Fibroblast of mammary gland (primary cell): ENCODE results near the gene NEUROG2.
A peak's percentile ranks its signal among the peaks of the same experiment; 100 is the strongest.
"Not testable (repeated sequence)": the region's sequence is repeated elsewhere in the genome, so short reads cannot be mapped to it uniquely, and the experiment has no call there.

Source experiments
- DNase-seq: peaks from one replicate; pipeline ENCODE4 v3.0.0-alpha.2; 2010; ENCODE audit warnings: low read depth
- H3K4me3 ChIP-seq: 2 replicates; pipeline ENCODE4 v1.5.1; 2011; ENCODE audit warnings: low read depth, mild to moderate bottlenecking, low read length, moderate library complexity; ENCODE audit not compliant: control insufficient read depth
- TF ChIP-seq, protein P1 (sequence below): conservative IDR thresholded peaks from 2 replicates; pipeline ENCODE4 v1.5.1; 2011; ENCODE audit warnings: low read depth, low read length, inconsistent platforms; ENCODE audit not compliant: control insufficient read depth, insufficient read depth

Gene NEUROG2

DNA sequence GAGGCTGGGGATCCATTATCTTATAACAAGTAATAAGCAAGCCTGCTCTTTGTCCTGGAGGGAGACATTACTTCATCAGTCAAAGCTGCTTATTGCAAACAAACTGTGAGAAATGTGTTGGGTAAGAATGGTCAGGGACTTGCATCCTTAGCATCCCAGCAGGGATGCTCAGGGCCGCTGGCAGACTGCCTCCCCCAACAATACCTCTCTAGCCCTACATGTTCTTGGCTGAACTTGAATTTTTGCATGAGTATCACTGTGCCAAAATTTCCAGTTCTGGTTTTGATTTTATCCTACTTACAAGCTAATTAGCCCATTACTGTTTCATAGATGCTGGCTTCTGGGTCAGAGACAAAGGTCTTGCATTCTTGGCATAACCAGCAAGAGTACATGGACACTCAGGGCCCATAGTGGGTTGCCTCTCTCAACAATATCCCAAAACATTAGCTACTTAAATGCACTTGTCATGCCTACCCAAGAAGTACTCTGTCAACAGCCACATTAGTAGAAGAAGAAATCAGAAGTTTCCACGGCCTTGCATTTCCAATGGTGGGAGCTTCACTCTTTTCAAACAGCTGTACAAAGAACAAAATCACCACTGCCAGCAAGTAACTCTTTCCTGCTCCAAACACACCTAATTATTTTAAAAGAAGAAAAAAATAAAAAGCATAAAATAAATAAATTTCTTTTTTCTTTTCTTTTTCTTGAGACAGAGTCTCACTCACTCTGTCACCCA is 41.9 kb upstream of the NEUROG2 start:
- TF ChIP-seq, protein P1, sequence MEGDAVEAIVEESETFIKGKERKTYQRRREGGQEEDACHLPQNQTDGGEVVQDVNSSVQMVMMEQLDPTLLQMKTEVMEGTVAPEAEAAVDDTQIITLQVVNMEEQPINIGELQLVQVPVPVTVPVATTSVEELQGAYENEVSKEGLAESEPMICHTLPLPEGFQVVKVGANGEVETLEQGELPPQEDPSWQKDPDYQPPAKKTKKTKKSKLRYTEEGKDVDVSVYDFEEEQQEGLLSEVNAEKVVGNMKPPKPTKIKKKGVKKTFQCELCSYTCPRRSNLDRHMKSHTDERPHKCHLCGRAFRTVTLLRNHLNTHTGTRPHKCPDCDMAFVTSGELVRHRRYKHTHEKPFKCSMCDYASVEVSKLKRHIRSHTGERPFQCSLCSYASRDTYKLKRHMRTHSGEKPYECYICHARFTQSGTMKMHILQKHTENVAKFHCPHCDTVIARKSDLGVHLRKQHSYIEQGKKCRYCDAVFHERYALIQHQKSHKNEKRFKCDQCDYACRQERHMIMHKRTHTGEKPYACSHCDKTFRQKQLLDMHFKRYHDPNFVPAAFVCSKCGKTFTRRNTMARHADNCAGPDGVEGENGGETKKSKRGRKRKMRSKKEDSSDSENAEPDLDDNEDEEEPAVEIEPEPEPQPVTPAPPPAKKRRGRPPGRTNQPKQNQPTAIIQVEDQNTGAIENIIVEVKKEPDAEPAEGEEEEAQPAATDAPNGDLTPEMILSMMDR, result no peak
- no peak overlapping the region for H3K4me3 ChIP-seq
- DNase-seq, result no peak

DNA sequence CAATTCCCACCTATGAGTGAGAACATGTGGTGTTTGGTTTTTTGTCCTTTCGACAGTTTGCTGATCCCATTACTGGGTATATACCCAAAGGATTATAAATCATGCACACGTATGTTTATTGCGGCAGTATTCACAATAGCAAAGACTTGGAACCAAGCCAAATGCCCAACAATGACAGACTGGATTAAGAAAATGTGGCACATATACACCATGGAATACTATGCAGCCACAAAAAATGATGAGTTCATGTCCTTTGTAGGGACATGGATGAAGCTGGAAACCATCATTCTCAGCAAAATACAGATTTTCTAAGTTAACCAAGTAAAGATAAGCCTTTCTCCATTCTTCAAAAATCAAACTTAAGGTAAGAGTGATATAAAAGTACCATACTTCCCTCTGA is 38.3 kb upstream of the NEUROG2 start:
- H3K4me3 ChIP-seq, DNase-seq: not testable (repeated sequence)

DNA sequence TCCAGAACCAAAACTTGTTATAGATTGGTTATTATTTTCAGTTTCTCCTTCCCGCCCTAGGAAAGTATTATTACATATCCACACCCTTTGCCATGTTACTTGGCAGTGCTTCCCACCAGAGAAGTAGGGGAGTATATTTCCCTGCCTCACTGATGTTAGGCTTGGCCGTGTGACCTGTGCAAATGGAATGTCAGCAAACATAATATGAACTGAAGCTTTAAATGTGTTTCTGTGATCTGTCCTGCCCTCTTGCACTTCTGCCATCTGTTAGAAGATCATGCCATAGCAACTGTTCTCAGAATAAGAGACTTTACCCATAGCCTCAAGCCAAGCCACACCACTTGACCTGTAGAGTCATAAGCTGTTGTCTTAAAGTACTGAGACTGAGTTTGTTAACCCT is 36.7 kb upstream of the NEUROG2 start:
- no peak overlapping the region for H3K4me3 ChIP-seq
- peak; percentile 77 for DNase-seq
- TF ChIP-seq, protein P1, result no peak

DNA sequence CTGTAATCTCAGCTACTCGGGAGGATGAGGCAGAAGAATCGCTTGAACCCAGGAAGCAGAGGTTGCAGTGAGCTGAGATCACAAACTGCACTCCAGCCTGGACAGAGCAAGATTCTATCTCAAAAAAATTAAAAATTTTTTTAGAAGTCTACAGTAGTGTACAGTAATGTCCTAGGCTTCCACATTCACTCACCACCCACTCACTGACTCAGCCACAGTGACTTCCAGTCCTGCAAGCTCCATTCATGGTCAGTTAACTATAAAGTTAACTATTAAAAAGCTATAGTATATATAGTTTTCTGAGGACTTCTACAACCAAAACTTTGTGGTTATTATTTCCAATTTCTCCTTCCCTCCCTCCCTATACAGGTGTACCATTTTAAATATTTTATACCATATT is 34.7 kb upstream of the NEUROG2 start:
- TF ChIP-seq, protein P1, result no peak
- H3K4me3 ChIP-seq, result no peak overlapping the region
- DNase-seq, result peak; percentile 75

DNA sequence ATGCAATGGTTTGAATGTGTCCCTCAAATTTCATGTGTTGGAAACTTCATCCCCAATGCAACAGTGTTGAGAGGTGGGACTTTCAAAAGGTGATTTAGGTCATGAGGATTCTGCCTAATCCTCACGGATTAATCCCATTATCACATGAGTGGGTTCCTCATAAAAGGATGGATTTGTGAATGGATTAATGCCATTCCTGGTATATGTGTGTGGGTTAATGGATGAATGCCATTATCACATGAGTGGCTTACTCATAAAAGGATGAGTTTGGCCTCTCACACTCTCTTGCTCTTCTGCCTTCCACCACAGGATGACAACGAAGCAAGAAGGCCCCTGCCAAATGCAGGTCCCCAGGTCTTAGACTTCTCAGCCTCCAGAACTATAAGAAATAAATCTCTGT is 30.5 kb upstream of the NEUROG2 start:
- peak; percentile 42 for DNase-seq
- TF ChIP-seq, protein P1, result no peak
- no peak overlapping the region for H3K4me3 ChIP-seq

DNA sequence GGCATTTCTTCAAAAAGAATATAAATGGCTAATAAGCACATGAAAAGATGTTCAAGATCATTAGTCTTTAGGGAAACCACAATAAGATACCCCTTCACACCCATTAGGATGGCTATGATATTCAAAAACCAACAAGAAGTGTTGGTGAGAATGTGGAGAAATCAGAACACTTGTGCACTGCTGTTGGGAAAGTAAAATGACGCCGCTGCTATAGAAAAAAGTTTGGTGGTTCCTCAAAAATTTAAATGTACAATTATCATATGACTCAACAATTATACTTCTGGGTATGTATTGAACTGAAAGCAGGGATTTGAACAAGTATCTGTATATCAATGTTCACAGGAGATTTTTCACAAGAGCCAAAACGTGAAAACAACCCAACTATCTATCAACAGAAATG is 29.4 kb upstream of the NEUROG2 start:
- TF ChIP-seq, protein P1, result no peak
- no peak for DNase-seq
- H3K4me3 ChIP-seq, result no peak overlapping the region

DNA sequence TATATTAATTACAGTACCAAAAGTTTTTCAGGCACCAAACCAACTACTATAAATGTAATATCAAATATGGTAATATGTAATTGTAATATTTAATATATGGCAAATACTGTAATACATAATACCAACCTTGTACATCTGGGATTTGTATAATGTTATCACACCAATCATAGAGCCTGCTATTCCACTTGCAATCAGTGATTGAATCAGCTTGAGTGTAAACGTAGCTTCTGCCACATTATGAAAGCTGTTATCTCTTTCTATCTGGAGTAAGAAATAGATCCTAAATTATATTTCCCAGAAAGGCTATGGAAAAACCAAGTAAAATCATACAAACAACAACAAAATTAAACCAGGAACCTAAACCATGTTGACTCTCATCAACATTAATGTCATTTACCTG is 24.7 kb upstream of the NEUROG2 start:
- no peak for DNase-seq
- TF ChIP-seq, protein P1, result no peak
- H3K4me3 ChIP-seq, result no peak overlapping the region
